Non-pigmented ciliary epithelial cell (primary cell): ENCODE results near the gene KLHL17.

ENCODE experiments used
- DNase-seq: peaks from one replicate; pipeline ENCODE4 v3.0.0-alpha.2; 2010; ENCODE audit warnings: low read depth

The KLHL17 gene

GRCh38 chr1:923131-923990, 37.0 kb upstream of the KLHL17 start, which contains the start of gene SAMD11:
Gene SAMD11 (plus strand): TSS chr1:923923. CDS start chr1:924432, 509 bp downstream.
- no peak for DNase-seq

- DNase-seq: no peak
Observed at GRCh38 chr1:923991-924655, 36.3 kb upstream of the KLHL17 start.

GRCh38 chr1:924656-925560, 35.5 kb upstream of the KLHL17 start:
- DNase-seq: no peak

GRCh38 chr1:925561-926421, 34.6 kb upstream of the KLHL17 start:
- DNase-seq: no peak

GRCh38 chr1:927234-927633, 33.1 kb upstream of the KLHL17 start:
- DNase-seq: no peak

- DNase-seq: no peak
Observed at GRCh38 chr1:927748-928147, 32.6 kb upstream of the KLHL17 start.

GRCh38 chr1:928825-929661, 31.3 kb upstream of the KLHL17 start:
- no peak for DNase-seq

- no peak for DNase-seq
Observed at GRCh38 chr1:929712-930632, 30.4 kb upstream of the KLHL17 start.

GRCh38 chr1:930633-931138, 29.7 kb upstream of the KLHL17 start:
- DNase-seq: no peak

- DNase-seq: no peak
Observed at GRCh38 chr1:931380-932172, 28.8 kb upstream of the KLHL17 start.

GRCh38 chr1:932173-932510, 28.2 kb upstream of the KLHL17 start:
- no peak for DNase-seq

GRCh38 chr1:932776-933602, 27.4 kb upstream of the KLHL17 start:
- DNase-seq: no peak

- DNase-seq: no peak
Observed at GRCh38 chr1:933603-933940, 26.8 kb upstream of the KLHL17 start.

- DNase-seq: no peak
Observed at GRCh38 chr1:934991-935750, 25.2 kb upstream of the KLHL17 start.

GRCh38 chr1:935751-936231, 24.6 kb upstream of the KLHL17 start:
- no peak for DNase-seq

GRCh38 chr1:936348-937264, 23.8 kb upstream of the KLHL17 start:
- no peak for DNase-seq
